Inflammatory macrophage (primary cell): ENCODE data around the gene CNP.

Source experiments
- DNase-seq, 2 donors: peaks; one replicate each; pipeline ENCODE4 v3.0.0-alpha.2; 2020 to 2022

The CNP gene

GRCh38 chr17:41973408-41973811, 6.8 kb downstream of the CNP start:
- no peak for DNase-seq

GRCh38 chr17:41974031-41974430, 7.4 kb downstream of the CNP start:
- no peak for DNase-seq

GRCh38 chr17:41974658-41975057, 8.1 kb downstream of the CNP start:
- no peak for DNase-seq

DNA sequence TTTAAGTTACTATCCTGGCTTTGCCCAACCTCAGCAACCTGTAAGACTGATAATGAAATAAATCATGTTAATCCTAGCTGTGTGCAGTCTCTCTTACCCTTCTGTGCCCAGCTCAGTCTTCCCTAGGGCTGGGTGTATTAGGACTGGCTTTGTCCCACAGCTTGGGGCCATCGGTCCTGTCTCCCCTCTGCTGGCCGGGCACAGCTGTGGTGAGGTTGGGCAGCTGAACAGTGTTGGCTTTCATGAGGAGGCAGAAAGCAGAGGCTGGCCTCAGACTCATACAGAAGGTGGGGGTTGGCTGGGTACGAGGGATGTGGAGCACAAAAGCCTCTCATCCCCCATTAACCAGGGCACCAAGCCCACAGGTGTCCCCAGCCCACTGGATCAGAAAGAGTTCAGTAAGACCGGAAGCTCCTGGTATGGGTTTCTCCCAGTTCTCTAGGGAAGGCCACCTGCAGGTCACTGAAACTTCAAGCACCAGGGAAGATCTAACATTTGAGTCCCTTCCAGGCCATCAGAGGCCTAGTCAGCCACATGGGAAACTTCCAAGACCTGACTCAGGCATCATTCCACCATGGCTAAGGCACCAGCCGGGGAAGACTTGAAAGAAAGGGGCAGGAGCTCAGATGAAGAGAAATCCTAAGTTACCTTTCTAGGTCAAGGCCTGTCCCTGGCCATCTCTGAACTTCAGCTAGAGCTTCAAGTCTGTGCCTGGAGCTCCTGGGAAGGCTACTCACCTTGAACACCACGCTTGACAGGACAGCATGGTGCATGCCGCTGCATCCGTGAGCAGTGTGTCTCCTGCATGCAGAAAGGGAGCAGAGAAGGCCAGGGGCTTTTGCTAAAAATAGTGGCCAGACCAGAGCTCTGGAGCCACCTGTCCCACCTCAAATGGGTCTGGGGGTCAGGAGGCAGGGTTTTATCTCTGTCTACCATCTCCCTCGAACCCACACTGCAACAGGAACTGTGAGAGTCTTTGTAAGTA, 8.8 kb downstream of the CNP start:
- no peak for DNase-seq

DNA sequence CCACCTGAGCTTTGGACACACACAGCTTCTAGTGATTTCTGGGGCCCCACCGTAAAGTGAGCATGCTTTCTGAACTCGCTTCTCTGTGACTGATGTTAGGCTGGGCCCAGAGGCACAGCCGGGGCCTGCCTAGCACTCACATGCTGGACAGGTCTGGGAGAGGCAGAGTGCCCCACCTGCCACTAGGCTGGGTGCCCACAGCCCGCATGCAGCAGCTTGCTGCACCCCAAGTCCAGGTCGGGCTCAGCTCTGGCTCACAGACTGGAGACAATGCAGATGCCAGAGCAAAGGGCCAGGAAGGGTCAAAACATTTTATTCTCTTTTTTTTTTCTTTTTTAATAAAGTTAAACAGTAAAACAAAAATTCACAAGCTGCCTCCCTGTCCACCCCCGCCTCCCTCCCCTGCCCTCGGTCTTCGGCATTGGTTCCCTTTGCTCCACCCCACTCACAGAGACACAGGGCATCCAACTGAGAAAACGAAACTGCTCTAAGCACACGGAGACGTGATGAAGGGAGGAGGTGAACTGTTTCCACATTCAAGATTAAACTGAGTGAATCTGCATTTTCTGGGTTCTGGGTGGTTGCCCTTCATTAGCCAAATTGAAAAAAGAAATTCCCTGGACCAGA, 9.7 kb downstream of the CNP start:
- DNase-seq, result no peak

DNA sequence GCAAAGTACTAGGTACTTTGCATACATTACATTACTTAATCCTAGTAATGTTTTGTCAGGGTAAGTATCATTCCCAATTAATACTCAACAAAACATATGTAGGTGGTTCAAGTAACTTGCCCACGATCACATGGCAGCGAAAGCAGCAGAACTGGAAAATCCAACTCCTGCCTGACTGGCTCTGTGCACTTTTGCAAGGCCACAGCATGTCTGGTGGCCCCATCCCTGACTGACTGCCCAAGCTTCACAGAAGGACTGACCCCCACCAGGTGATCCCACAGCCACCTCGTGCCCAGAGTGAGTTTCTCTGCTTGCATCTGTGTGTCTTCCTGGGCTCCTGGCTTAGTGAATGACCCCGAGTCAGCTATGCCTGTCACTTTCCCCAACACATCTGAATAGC, 11.4 kb downstream of the CNP start:
- DNase-seq, result no peak

DNA sequence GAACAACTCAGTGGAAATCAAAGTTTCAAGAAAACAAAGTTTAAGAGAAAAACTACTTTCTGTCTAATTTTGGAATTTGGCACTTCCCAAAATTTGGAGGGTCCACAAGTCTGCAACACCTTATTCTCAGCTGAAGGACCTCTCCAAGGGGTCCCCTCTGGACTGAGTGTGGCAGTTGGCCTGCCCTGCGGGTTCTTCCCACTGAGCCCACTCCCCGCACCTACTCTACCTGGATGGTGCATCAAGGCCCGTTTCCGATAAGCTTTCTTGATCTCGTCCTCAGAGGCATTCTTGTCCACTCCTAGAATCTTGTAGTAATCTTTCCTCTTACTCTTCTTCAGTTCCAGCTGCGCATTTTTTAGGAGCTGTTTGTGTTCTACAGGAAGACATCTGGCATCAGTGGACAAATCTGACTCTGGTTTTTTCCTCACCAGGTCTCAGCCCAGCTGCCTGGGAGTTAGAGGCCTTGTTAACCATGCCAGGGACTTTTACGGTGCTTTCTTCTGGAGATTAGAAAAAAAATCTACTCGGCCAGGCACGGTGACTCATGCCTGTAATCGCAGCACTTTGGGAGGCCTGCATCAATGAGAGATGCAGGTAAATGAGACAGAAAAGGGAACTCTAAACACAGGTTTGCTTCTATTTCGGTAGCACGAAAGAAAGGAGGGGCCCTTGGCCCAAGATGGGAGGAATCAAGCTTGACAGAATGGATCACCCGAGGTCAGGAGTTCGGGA, 15.6 kb downstream of the CNP start:
- DNase-seq, result no peak

DNA sequence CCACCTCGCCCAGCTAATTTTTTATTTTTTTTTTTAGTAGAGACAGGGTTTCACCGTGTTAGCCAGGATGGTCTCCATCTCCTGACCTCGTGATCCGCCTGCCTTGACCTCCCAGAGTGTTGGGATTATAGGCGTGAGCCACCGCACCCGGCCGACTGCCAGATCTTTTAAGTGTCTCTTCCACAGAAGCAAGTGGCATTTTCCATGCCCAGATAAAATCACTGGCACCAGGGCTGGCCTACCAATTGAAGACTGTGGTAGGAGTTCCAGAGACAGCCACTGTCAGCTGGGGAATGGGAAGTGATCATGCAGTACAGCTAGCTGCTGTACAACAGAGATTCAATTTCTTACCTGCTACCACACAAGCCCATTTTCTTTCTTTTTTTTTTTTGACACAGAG, 17.9 kb downstream of the CNP start:
- no peak for DNase-seq

DNA sequence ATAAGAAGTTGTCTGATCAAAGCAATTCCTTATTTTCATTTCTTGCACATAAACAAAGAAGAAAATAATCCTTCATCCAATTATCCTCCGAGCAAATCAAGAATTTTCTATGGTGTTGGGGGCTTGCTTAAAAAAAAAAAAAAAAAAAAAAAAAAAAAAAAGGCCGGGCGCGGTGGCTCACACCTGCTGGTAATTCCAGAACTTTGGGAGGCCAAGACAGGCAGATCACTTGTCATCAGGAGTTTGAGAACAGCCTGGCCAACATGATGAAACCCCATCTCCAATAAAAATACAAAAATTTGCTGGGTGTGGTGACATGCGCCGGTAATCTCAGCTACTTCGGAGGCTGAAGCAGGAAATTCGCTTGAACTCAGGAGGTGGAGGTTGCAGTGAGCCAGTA, 19.3 kb downstream of the CNP start:
- no peak for DNase-seq

GRCh38 chr17:41986634-41987033, 20.0 kb downstream of the CNP start:
- DNase-seq, result no peak

DNA sequence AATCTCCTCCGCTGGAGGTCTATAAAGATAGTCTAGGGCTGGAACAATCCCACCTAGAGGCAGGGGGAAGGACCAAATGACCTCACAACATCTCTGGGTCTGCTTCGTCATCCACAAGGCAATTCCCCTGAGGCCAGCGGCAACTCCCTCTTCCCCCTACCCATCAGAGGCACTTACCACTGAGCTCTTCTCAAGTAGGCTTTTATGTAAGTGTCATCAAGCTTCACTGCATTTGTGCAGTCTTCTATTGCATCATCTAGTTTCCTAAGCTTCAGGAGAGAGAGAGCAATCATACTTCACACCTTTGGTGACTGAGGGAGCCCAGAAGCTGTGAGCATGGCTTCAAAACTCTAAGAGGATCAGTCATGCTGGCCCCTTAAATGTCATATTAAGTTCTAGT, 21.0 kb downstream of the CNP start:
- no peak for DNase-seq

- no peak for DNase-seq
Observed at GRCh38 chr17:41988418-41988817, 21.8 kb downstream of the CNP start.

DNA sequence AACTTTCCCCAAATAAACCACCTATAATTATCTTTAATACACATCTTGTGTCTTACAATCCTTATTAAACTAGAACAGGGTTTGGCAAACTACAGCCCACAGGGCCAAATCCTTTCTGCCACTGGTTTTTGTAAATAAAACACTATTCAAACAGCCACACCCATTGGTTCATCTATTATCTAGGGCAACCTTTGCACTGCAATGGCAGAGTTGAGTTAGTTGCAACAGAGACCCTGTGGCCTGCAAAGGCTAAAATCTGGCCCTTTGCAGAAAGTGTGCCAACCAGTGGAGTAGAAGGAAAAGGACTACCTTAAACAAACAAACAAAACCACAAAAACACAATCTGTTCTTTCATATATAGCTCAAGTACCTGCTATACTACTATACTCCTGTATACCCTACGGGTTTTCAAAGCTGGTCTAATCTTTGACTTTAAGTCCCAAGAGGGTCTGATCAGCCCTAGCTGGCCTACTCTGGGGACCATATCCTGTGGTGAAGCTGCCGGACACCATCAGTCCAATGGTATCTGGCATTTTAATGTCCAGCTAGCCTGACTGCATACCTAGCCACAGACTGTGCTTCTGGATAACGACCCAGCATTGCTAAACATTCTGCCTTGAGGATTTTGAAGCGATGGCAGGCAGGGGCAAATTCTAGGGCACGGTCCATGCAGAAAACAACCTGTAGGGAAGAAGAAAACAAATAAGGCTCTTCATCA, 23.3 kb downstream of the CNP start:
- no peak for DNase-seq

DNA sequence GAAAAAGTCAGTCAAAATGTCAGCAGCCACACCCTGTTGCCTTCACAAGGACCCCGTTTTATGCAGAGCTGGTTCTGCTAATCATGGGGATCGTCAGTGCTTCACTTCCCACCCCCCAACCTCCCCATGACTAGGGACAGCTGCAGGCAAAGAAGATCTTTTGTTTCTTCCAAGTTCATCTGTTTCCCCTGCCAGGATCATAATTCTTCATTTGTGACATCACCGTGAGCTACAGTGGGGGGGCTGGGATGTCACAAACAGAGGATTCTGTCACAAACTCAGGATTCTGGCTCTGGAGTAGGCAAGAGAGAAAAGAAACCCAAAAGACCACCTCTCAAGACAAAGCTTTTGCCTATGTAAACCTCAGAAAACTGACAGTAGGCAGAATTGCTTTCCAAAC, 26.0 kb downstream of the CNP start:
- no peak for DNase-seq

- no peak for DNase-seq
Observed at GRCh38 chr17:41996855-41997164, 30.2 kb downstream of the CNP start.

- DNase-seq, result no peak
Observed at GRCh38 chr17:41998497-41998896, 31.9 kb downstream of the CNP start.

DNA sequence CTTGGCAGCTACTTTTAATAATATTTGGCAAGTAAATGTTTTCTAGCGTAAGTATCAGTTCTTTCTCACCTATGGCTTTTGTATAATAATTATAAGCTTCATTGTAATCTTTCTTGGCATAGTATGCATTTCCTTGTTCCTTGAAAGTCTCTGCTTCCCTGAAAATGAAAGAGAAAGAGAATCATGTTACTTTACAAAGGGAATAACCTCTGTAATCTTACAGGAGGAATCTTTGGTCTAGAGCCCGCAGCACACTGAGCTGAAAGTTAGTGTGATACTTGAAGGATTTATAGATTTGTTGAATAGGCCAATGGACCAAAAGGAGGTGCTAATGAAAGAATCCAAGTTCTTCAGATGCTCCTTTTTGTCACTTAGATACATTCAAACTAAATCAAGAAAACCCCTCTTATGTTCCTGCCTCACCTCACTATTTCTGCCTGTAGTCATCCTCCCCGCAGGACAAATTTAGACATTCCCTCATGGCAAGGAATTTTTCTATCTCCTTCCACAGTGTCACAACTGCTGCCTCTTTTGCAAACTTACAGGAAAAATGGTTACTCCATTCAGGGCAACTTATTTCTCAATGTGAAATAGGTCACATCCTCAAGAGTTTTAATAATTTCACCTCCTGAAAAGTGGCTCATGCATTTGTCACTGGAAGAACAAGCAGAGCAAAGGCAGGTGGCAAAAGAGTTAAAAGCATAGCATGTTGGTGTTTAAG, 34.0 kb downstream of the CNP start:
- DNase-seq, result no peak

GRCh38 chr17:42001729-42002128, 35.1 kb downstream of the CNP start:
- DNase-seq, result no peak

GRCh38 chr17:42002175-42002791, 35.7 kb downstream of the CNP start:
- no peak for DNase-seq

GRCh38 chr17:42002792-42003301, 36.3 kb downstream of the CNP start:
- no peak for DNase-seq

- DNase-seq, result no peak
Observed at GRCh38 chr17:42005166-42005565, 38.6 kb downstream of the CNP start.

- DNase-seq, result no peak
Observed at GRCh38 chr17:42009170-42009569, 42.6 kb downstream of the CNP start.
